GM18499 (cell line): ENCODE measurements around the gene PAIP1.
"Not testable (repeated sequence)": the region's sequence is repeated elsewhere in the genome, so short reads cannot be mapped to it uniquely, and the experiment has no call there.

Experiments
- ATAC-seq: cut with Tn5 transposase; IDR thresholded peaks from one replicate; pipeline ENCODE4 v1.9.1; 2021; ENCODE audit warnings: moderate number of reproducible peaks; ENCODE audit not compliant: insufficient read depth, unreplicated experiment

PAIP1 gene

DNA sequence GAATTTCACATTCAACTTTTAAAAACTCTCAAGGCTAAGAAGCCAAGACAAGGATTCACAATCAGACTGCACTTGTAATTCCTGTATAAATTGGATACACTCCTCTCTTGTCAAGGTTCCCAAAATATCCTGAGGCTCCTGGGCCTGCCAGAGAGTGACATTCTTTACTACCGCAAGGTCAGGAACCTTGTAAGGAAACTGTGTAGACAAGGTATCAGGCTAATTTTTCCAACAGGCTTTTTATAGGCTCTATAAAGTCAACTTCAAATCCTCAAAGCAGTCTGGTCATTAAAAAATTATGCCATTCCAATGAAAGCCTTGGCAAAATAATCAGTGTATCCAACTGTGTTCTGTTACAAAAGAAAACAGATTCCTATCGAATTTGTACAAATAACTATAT is 15.5 kb upstream of the PAIP1 start:
- no peak for ATAC-seq

DNA sequence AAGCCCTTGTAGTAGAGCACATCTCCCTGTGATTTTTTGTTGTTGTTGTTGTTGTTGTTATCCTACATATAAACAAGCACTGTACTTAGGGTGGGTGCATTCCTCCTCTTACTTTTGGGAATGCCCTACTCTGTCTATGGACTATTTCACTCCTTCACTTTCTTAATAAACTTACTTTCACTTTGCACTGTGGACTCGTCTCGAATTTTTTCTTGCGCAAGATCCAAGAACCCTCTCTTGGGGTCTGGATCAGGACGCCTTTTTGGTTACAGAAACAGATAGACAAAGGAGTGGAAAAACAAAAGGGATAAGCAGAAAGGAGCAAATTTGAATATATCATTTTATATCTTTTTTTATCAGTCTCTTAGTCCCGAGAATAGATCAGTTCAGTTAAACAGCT is 14.4 kb upstream of the PAIP1 start:
- no peak for ATAC-seq

- ATAC-seq = no peak
Observed at GRCh38 chr5:43570450-43571158, 13.7 kb upstream of the PAIP1 start.

DNA sequence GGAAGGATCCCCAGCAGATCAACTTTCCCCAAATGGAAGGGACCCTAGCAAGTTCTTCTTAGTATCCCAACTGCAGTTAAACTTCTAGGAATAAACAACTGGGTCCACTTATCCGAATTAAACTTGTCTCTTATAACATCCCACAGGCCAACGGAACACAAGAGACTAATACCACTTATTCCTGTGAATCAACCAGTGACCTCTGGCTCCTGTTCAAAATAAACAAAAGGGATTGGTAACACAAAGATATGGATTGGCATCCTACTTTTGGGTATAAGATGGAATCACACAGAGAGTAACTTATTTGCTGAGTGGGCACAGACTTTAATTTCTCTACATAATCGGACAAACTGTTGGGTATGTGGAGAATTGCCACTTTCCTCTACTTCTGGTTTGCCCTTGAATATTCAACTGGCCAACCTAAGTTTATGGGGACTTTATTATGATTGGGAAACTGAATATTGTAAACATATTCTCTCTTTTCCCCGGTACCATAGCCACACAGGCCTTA is 12.4 kb upstream of the PAIP1 start:
- ATAC-seq = no peak

DNA sequence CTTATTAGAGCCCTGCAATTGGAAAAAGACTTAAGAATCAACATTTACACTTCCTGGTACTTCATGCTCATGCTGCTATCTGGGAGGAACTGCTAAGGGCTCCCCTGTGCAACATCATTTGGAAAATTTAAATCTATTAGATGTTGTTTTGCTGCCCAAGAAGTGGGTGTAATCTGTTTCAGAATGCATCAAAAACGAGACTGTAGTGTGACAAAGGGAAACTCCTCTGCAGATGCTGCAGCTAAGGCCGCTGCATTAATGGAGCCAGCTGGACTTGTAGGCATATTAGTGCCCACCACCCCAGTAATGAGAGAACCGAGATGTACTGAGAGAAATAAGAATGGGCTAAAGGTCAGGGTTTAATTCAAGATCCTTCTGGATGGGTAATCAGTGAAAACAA is 11.1 kb upstream of the PAIP1 start:
- no peak for ATAC-seq

GRCh38 chr5:43565043-43565442 is 8.2 kb upstream of the PAIP1 start:
- ATAC-seq = no peak

- ATAC-seq = no peak
Observed at GRCh38 chr5:43564289-43564850, 7.5 kb upstream of the PAIP1 start.

DNA sequence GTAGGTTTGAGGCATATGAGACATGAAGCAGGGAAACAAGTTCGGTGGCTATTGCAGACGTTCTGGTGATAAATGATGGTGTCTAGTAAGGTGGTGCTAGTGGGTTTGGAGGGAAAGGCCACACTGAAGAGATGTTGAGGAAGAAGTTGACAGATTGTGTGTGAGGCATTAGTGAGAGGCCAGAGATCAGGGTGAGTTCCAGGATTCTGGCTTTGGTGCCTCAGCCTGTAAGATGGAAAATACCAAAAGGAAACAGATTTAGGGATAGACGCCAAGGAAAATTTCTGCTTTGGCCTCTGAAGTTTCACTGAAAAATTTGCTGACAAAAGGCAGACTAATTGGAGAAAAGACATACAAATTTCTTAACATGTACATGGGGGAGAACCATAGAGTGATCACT is 6.4 kb upstream of the PAIP1 start:
- no peak for ATAC-seq

- no peak for ATAC-seq
Observed at GRCh38 chr5:43561356-43561755, 4.5 kb upstream of the PAIP1 start.

DNA sequence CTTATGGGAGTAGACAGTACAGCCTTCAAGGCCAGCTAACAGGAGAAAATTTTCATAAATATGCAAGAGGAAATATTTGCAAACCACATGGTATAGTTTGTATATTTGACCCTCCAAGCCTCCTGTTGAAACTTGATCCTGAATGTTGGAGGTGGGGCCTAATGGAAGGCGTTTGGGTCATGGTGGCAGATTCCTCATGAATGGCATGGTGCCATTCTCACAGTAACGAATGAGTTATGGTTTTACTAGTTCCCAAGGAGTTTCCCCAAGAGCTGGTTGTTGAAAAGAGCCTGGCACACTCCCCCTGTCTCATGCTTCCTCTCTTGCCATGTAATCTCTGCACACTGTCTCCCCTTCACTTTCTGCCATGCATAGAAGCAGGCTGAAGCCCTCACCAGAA is 3.3 kb upstream of the PAIP1 start:
- no peak for ATAC-seq

GRCh38 chr5:43556607-43556856 is 345 bp downstream of the PAIP1 start:
- ATAC-seq = not testable (repeated sequence)

DNA sequence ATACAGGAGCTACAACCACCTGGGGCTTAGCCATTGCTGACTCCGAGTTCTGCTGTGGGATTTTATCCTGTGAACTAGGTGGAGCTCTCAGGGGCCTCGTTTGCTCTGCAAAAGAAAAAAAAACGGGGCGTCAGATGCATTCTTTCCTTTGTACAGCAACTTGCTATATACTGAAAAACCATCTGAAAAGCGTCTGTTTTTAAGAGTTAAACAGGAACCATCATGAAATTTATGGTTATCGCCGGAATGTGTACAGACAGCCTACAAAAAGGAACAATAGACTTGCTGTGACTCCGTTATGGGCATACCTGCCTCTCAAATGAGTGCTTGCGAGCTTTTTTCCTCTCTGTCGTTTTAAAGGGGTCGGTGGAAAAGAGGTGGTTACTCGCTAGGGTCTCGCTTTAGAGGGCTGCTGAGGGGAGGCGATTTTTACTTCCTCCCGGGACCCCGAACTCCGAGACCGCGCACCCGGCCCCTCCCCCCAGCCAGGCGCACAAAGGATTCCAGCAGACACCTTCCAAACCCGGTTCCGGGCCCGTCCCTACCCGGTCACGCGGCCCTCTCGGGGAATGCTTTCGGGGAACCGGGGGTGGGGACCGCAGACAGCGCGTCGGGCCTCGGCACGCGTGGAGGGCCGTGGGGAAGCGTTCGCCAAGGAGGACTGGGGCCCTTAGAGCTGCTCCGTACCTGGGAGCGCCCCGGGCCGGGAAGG is 826 bp downstream of the PAIP1 start:
- no peak for ATAC-seq

GRCh38 chr5:43554497-43554896 is 2.4 kb downstream of the PAIP1 start:
- no peak for ATAC-seq

DNA sequence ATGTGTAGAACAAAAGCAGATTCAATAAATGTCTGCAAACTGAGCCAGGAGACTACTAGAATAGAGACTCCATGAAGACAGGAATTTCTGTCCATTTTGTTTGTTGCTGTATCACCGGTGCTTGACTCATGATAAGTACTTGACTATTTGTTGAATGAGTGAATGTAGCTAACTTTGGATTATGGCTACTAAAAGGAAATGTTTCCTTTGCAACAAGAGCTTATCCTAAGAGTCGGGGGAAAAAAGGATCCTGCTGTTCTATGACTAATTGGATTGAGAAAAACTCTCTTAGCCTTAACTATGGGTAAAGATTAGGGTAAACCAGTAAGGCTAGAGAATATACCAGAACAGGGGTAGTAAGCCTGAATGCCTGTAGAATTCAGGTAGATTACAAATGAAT is 3.5 kb downstream of the PAIP1 start:
- ATAC-seq = no peak

GRCh38 chr5:43551731-43552130 is 5.1 kb downstream of the PAIP1 start:
- ATAC-seq = no peak

DNA sequence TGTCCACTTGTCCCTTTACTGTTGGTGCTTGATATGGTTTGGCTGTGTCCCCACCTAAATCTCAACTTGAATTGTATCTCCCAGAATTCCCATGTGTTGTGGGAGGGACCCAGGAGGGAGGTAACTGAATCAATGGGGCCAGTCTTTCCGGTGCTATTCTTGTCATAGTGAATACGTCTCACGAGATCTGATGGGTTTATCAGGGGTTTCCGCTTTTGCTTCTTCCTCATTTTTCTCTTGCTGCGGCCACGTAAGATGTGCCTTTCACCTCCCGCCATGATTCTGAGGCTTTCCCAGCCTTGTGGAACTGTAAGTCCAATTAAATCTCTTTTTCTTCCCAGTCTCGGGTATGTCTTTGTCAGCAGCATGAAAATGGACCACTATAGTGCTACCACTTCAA is 7.6 kb downstream of the PAIP1 start:
- ATAC-seq = not testable (repeated sequence)

GRCh38 chr5:43548358-43548757 is 8.5 kb downstream of the PAIP1 start:
- ATAC-seq = no peak

DNA sequence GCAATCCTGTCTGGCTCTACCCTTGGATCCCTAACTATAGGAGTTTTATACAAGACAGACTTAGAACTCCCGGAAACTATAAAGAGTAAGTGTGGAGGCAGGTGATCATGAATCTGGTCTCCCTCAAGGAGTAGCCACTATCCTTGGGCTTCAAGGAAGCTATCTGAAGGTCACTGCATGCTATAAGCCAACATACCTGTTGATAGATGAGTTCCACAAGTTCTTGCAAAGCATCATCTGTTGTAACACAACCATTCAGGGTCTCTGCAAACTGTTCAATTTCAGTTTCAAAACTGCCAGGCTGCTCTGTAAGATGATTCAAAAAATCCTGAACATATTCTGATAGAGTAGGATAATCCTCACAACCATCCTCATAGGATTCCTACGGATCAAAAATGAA is 9.3 kb downstream of the PAIP1 start:
- no peak for ATAC-seq

DNA sequence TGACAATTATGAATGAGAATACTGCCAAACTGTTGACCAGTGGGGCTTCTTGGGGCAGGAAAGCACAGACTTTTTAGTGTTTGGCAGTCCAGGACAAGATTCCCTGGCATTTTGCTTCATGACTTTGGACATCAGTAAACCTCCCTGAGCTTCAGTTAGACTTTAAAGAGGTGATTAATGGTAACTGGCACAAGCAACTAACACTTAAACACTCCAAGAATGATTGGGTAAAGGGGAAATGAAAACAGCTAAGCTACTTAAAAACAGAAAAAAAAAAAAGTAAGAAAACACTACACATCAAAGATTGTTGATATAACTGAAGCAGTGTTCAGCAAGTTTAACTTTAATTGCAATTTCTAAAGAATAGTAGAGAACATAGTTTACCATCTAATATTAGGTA is 13.4 kb downstream of the PAIP1 start:
- no peak for ATAC-seq

DNA sequence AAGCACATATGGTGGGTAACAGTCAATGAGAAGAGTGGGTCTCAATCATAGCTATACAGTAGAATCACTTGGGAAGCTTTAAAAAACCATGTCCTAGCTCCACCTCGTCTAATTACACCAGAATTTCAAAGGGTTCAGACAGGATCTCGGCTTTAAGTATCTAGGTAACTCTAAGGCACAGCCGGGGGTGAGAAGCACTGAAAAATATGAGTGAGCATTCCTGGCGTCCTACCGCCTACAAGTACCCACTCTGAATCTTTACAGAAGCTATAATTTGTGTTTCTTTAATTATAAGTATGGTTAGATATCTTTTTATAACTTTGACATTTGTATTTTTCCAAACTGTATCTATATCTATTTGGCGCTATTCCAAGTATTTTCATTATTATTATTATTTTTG is 16.1 kb downstream of the PAIP1 start:
- no peak for ATAC-seq

DNA sequence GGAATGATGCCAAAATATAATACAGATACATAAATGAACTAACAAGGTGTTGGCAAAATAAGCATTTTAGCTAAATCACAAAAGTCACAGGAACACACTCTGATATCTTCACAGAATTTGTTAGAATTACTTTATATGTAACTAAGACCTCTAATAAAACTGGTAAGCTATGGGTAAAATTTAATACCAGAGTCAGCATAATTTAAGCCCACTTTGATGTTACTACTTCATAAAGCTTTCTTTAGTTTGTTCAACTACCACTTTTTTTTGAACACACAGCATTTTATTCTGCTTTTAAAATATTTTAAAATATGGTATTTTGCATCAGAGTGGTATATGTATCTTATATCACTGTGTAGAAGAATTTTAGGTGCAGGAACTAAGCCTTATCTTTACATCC is 19.9 kb downstream of the PAIP1 start:
- no peak for ATAC-seq

- no peak for ATAC-seq
Observed at GRCh38 chr5:43533646-43534045, 23.2 kb downstream of the PAIP1 start.
